ENCODE data around the gene GRAP2.

DNA sequence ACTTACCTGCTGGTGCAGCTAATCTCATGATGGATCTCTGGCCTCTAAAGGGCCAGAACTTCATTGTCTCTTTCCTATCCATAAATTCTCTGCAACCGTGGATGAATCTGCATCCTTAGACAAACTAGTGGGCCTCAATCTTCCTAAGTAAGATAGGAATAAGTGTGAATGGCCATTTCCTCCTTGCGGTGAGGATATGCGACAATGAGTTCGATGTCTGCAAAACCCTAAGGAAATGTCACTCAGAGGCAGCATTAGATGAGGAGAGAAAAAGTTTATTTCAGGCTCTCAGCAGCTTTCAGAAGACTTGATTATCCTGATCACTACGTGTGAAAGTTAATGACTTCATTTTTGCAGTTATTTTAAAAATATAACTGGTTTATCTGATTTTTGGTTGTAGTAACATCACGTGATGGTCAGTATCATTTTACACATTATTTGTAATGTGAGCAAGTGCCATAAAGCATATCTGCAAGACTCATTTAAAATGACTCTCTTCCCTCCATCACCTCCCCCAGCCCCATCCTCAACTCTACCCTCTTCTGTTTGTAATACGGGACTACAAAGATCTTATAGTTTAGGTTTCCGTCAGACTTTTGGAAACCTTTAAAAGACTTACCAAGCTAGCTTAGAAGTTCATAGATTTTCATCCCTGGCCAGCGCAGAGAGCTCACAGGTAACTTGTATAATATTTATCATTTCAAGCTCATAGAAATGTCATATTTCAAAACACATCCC, 10.2 kb downstream of the GRAP2 start:
- TF ChIP-seq, protein P1, sequence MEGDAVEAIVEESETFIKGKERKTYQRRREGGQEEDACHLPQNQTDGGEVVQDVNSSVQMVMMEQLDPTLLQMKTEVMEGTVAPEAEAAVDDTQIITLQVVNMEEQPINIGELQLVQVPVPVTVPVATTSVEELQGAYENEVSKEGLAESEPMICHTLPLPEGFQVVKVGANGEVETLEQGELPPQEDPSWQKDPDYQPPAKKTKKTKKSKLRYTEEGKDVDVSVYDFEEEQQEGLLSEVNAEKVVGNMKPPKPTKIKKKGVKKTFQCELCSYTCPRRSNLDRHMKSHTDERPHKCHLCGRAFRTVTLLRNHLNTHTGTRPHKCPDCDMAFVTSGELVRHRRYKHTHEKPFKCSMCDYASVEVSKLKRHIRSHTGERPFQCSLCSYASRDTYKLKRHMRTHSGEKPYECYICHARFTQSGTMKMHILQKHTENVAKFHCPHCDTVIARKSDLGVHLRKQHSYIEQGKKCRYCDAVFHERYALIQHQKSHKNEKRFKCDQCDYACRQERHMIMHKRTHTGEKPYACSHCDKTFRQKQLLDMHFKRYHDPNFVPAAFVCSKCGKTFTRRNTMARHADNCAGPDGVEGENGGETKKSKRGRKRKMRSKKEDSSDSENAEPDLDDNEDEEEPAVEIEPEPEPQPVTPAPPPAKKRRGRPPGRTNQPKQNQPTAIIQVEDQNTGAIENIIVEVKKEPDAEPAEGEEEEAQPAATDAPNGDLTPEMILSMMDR (IDR thresholded peaks at IDR 0.05) = no peak
- no peak for TF ChIP-seq POLR2AphosphoS5 (IDR thresholded peaks at IDR 0.05)
